GM19351 (cell line): ENCODE results near the gene ZNF664.

Experiments used
- ATAC-seq: cut with Tn5 transposase; IDR thresholded peaks from one replicate; pipeline ENCODE4 v1.9.1; 2021; ENCODE audit warnings: mild to moderate bottlenecking, moderate library complexity; ENCODE audit not compliant: unreplicated experiment

ZNF664 gene

DNA sequence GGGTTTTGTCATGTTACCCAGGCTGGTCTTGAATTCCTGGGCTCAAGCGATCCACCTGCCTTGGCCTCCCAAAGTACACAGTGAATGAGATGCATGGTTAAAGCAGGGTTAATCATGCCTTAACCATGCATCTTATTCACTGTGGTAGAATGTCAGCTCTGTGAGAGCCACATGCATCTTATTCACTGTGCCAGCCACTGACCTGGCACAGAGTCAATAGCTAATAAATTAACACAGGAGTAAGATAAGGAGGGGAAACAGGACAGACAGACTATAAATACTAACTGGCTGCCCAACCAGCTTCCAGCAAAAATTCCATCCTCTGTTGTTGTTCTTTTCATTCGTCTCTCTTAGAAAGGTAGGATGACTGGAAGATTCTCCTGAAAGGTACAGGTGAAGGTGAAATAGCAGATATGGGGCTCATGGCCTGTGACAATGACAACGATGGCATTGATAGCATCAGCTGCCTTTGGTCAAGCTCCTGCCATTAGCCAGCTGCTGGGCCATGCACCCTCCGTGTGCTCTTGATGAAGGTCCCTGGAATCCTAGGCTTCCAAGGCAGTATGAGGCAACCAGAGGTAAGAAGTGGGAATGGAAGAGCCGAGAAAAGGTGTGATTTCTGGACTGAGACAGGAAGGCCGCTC is 76.6 kb downstream of the ZNF664 start:
- ATAC-seq: no peak

DNA sequence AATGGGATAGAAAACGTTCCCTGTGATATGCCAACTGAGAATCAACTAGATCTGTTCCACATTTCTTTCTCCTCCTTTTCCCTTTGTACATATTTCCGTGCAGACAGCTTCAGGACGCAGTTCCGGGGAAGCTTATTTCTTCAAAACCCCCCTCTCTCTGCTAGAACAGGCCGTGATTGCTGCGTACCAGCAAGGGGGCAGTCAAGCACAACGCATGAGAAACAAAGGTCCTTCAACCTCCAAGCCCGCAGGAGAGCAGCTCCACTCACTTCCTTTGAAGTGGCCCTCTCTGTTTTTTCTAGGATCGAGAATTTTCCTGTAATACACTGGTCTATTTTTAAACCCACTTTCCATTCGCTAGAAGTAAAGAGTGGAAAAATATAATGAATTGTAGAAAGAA is 80.8 kb downstream of the ZNF664 start:
- no peak for ATAC-seq

DNA sequence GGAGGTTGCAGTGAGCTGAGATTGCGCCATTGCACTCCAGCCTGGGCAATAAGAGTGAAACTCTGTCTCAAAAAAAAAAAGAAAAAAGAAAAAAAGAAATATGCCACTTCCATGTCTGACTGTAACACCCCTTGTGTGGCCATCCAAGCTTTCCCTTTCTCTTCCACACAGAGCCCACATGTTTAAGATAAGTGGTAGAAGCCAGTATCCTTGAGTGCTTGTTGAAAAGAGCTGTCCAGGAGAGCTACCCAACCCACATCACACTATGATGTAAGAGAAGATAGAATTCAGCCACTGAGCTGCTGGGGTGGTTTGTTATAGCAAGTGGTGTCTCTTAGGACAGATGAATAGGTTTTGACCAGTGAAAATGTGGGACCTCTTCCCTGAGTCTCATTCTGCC is 82.1 kb downstream of the ZNF664 start:
- ATAC-seq: no peak

DNA sequence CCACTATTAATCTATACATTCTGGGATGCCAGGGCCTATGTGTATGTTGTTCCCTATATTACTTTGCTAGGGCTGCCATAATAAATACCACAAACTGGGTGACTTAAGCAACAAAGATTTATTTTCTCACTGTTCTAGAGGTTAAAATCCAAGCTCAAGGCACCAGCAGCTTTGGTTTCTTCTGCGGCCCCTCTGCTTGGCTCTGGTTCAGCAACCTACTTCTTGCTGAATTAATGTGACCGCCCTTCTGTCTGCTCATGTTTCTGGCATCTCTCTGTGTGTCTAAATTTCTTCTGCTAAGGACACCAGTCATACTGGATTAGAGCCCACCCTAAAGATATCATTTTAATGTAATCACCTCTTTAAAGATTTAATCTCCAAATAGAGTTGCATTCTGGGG is 84.7 kb downstream of the ZNF664 start:
- no peak for ATAC-seq

DNA sequence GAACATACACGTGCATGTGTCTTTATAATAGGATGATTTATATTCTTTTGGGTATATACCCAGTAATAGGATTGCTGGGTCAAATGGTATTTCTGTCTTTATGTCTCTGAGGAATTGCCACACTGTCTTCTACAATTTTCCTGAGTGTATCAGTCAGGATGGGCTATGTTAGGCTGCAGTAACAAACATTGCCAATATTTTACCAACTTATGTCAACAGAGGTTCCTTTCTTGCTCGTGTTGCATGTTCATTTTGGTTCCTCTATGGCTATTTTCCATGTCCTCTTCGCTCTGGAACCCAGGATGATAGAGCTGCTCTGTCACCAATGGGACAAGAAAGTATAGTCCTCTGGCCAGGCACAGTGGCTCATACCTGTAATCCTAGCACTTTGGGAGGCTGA is 86.7 kb downstream of the ZNF664 start:
- no peak for ATAC-seq
